Measurements from ENCODE around the gene DSCAML1.

The DSCAML1 gene

GRCh38 chr11:117691218-117691514, 105.8 kb downstream of the DSCAML1 start:
- no peak for DNase-seq

DNA sequence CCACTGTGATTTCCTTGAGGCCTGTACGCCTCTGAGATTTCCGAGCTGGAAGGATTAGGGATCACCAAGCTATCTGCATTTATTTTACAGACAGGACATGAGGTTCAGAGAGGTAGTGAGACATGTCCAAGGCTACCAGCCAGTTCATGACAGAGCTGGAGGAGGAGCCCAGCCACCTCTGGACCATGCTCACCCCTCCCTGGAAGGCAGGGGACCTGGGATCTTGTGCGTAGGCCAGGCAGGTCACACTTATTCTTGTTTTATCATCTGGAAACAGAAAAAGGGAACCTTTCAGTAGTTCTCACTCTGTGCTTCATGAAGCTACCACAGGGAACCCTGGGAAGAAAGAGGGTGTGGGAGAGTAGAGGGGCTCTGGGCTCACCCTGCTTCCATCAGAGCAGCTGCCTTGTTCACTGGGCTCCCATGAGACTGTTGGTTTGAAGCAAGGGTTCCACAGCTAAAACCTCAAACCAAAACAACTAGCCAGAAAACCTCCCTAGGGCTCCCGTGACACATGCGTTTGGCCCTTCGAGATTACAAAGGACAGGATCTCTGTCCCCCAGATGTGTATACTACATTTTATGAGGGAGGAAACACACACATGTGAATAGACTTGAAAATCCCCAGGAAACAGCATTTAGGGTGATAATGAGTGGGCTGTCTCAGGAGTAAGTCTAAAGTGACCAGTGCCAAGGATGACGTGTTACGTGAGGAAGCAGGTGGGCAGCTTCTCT, 106.4 kb downstream of the DSCAML1 start:
- no peak for DNase-seq

DNA sequence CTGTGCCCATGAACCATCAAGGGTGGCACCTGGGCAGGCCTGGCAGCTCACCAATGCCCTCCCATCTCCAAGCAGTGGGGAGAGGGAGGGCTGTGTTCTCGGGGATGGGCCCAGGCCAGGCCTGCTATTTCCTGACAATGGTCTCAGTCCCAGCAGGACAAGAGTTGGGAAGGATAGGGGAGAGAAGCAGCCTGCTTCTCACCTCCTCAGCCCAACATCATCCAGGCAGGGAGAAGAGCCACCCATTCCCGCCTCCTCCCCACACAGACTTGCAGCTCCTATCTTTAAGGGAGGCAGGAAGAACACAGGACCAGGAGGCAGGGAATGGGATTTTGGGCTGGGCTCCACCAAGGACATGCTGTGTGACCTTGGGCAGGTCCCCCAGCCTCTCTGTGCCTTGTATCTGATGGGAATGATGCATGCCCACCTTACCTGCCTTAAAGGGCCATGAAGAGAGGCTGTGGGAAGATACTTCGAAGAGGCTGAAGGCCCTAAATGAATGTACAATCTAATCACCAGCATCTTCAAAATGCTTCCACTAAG, 108.7 kb downstream of the DSCAML1 start:
- DNase-seq, result no peak

DNA sequence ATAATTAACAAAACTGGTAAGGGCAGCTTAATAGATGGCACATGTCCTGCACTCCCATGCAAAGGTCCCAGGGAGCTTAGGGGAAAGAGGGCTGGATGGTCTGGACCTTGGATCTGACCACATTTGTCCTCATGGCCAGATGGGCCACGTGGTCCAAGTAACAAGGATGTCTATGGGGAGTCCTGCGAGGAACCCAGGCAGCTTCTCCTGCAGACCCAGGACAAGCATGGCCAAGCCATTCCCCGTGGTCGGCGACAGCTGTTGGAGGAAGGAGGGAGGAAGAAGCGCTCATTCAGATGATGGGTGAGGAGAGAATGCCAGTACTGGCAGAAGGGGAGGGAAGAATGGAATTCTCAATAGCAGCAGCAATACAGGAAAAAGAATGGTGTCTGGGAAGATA, 109.2 kb downstream of the DSCAML1 start:
- DNase-seq, result no peak

GRCh38 chr11:117686711-117687110, 110.3 kb downstream of the DSCAML1 start:
- DNase-seq, result no peak

GRCh38 chr11:117685566-117685965, 111.5 kb downstream of the DSCAML1 start:
- DNase-seq, result no peak

GRCh38 chr11:117684731-117685130, 112.3 kb downstream of the DSCAML1 start:
- DNase-seq, result no peak

- DNase-seq, result no peak
Measured at GRCh38 chr11:117684111-117684510, 112.9 kb downstream of the DSCAML1 start.

GRCh38 chr11:117681438-117681837, 115.6 kb downstream of the DSCAML1 start:
- no peak for DNase-seq

DNA sequence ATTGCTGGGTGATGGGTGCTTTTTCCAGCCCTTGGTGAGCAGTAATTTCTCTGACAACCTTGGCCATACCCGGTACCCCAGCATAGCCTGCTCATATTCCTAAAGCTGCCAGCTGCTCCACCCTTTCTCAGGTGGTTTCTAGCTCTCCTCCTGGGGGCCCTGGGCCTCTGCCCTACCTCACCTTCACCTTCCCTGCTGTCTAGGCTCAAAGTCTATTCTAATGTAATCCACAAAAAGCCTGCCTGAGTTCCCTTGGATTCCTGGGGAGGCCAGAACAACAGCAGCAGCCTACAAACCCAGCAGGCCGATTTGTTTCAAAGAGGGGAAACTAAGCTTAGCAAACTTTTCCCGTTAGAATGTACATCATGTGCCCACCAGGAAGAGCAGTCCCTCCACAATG, 117.6 kb downstream of the DSCAML1 start:
- no peak for DNase-seq

- DNase-seq, result no peak
Measured at GRCh38 chr11:117678658-117679406, 118.2 kb downstream of the DSCAML1 start.

- DNase-seq, result no peak
Measured at GRCh38 chr11:117677729-117678310, 119.2 kb downstream of the DSCAML1 start.

DNA sequence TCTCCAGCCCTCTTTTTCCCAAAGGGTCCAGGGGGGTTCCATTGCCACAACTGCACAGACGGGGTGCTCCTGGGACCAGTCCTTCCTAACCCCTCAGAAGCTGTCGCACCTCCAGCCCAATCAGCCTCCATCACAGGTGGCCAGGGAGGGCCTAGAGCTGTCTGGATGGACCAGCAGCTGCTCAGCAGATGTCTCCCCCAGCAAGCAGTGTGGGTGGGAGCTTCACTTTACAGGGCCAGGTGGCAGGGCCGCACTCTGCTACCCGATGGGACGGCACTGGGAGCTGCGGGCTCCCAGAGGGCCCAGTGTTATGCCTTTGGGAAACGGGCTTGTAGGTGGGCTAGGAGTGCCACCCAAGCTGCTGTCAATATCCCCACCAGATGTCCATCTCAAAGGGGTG, 120.5 kb downstream of the DSCAML1 start:
- no peak for DNase-seq

DNA sequence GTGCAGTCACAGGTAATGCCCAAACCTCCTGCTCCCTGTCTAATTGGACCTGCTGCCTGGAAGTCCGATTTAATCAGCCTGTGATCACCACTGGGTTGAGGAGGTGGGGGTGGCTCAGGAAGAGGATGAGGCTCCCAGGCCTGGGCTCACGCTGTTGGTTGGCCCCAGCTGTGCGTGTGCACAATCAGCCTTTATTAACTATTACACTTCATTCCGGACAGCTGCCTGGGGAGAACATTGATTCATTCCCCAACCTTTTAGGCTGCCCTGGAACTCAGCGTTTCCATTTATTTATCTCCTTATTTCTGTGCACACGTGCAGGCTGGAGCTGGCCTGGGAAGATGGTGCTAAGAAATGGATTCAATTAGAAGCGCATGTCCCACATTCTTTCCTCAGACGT, 123.4 kb downstream of the DSCAML1 start:
- DNase-seq, result no peak

GRCh38 chr11:117671370-117671769, 125.6 kb downstream of the DSCAML1 start:
- no peak for DNase-seq

GRCh38 chr11:117670924-117671323, 126.1 kb downstream of the DSCAML1 start:
- no peak for DNase-seq

DNA sequence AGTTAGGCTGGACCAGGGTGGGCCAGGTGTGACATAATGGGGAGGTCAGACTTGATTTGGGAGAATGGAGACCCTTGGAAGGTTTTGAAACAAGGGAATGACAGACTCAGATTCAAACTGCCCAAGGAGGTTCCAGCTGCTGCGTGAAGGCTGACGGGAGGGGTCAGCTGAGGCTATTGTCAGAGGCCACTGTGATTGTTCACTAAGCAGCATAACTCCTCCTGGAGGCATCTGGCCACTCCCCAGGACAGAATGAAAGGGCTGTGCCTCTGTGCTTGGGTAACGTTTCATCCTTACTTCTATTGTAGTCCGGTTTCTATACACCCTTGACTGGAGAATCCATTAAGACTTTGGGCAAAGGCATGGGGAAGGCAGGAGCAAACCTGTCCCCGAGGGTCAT, 126.6 kb downstream of the DSCAML1 start:
- DNase-seq, result no peak

GRCh38 chr11:117669616-117670015, 127.4 kb downstream of the DSCAML1 start:
- no peak for DNase-seq

GRCh38 chr11:117669062-117669461, 128.0 kb downstream of the DSCAML1 start:
- no peak for DNase-seq

DNA sequence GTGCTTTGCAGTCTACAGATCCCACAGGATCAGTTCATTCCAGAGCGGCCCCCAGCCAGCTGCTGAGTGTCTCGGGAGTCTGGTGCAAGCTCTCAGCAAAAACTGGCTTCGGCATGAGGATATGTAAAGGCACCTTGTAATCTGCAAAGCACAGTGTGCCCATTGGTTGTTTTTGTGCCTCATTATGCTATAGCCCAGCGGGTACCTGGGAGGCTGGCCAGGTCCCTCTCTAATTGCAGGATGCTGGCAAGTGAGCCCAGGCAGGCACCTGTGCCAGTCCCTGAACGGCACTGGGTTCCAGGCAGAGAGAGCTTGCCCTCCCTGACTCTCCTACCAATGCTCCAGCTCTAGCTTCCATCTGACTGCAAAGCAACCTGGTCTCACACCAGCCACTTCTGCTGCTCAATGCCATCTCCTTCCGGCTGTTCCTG, 128.7 kb downstream of the DSCAML1 start:
- no peak for DNase-seq

DNA sequence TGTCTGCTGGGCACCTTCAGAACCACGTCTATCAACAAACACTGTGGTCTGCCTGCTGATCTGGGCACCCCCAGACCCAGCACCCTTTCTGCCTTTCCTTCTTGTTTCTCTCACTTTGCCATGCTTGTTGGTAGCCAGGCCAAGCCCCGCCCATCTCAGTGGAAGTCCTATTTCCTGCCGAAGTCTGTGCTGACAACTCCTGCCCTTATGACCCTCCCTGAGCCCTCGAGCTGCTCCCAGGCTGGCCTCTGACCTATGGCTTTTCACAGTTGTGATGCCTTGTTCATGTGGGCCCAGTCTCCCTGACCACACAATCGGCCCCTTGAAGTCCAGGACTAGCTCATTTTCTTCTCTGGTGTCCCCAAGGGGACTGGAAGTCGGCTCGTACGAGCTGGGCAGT, 132.1 kb downstream of the DSCAML1 start:
- DNase-seq, result no peak

DNA sequence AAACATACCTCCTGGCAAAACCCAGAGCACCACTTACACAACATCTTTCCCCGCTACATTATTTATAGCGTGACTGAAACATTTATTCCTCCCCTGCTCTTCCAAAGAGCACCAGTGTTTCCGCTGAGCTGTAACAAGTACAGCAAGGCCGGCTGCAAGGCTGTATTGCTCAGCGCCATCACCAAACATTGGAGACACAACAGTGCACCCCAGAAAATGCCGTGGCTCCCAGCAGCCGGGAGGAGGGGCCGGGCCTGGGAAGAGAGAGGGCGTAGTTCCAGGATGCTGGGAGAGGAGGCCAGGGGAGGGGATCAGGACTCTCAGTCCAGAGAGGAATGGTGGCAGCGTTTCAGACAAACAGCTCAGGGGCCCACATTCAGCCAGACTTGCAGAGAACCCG, 133.2 kb downstream of the DSCAML1 start:
- DNase-seq, result no peak

- DNase-seq, result no peak
Measured at GRCh38 chr11:117663414-117663813, 133.6 kb downstream of the DSCAML1 start.

DNA sequence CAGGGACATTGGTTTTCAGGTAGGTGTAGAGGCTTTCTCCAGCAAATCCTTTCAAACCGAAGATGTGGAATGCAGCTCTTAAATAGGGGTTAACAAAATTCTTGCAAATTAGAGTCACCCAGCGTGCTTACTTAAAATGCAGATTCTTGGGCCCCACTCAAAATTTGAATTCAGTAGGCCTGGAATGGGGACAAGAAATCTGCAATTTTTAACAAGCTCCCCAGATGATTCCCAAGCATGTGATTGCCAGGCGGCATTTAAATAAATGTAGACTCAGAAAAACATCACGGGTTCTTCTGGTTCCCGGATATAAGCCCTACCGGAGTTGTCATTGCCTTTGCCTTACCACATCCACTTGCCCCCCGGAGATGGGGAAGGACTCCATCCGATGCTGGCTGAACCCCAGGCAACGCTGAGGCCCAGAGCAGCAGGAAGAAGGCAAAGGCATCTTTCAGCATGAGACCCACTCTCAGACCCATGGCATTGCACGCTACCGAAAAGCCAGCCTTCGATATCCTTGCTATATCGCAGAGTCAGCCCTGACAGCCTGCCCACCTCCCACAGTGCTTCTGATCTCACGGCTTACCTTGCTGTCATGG, 134.2 kb downstream of the DSCAML1 start:
- DNase-seq, result no peak
